Nephron (organoid): ENCODE results near the gene ZGPAT.

Source experiments
- H3K27ac Mint-ChIP-seq, 3 experiments: 2 replicates each; pipeline ENCODE4 v1.8.0; 2020; ENCODE audit warnings: mixed read lengths in 3 of 3, mild to moderate bottlenecking in 2 of 3, moderate library complexity in 1 of 3
- H3K27me3 Mint-ChIP-seq: 2 replicates; pipeline ENCODE4 v1.8.0; 2021; ENCODE audit warnings: low read depth, mild to moderate bottlenecking, moderate library complexity, mixed read lengths
- H3K36me3 Mint-ChIP-seq: 2 replicates; pipeline ENCODE4 v1.8.0; 2020; ENCODE audit warnings: low read depth, mixed read lengths
- H3K4me1 Mint-ChIP-seq: 2 replicates; pipeline ENCODE4 v1.8.0; 2020; ENCODE audit warnings: mixed read lengths
- H3K4me3 Mint-ChIP-seq, 3 experiments: 2 replicates each; pipeline ENCODE4 v1.8.0; 2020; ENCODE audit warnings: mild to moderate bottlenecking in 3 of 3, mixed read lengths in 3 of 3, moderate library complexity in 2 of 3
- H3K9me3 Mint-ChIP-seq: 2 replicates; pipeline ENCODE4 v1.8.0; 2020; ENCODE audit warnings: mixed read lengths
- TF ChIP-seq, protein P1 (sequence below), 3 experiments: fragments of 200-600 bp; sonication (generic); IDR thresholded peaks; one replicate each; pipeline ENCODE4 v1.5.0; 2021; ENCODE audit warnings: antibody characterized with exemption in 3 of 3; ENCODE audit not compliant: unreplicated experiment in 3 of 3

Gene ZGPAT

DNA sequence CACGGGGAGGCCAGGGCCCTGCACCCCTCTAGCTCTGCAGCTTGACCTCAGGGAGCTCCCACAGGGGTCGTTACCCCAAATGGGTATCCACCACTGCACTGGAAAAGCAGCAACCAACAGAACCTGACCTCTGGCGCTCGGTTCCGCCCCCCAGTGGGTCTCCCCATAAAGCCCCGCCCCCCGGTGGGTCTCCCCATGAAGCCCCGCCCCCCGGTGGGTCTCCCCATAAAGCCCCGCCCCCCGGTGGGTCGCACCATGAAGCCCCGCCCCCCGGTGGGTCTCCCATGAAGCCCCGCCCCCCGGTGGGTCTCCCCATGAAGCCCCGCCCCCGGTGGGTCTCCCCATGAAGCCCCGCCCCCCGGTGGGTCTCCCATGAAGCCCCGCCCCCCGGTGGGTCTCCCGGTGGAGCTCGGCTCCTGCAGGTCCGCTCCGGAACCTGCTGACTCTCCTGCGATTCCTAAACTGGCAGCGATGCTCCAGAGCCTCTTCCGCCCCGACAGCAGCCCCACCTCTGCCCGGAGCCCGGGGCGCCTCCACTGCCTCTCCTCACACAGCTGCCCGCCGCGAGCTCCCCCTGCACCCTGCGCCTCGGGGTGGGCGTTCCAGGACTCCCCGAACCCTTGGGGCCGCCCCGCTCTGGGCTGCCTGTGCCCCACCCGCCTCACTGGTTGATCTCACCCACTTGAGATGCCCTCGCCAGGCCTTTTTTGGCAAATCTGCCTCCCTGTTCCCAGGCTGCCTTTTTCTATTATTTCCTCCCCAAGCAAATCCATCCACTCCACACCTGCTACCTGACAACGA is 43.8 kb downstream of the ZGPAT start:
- Mint-ChIP-seq H3K36me3 (peaks cover 13% of the 10 kb centered on the region), H3K27me3 (no peaks in the 10 kb centered on the region), H3K27ac (no peak overlapping the region), H3K9me3 (no peaks in the 10 kb centered on the region), H3K4me3 (no peak overlapping the region), H3K4me1 (no peaks in the 10 kb centered on the region)
- TF ChIP-seq, protein P1, sequence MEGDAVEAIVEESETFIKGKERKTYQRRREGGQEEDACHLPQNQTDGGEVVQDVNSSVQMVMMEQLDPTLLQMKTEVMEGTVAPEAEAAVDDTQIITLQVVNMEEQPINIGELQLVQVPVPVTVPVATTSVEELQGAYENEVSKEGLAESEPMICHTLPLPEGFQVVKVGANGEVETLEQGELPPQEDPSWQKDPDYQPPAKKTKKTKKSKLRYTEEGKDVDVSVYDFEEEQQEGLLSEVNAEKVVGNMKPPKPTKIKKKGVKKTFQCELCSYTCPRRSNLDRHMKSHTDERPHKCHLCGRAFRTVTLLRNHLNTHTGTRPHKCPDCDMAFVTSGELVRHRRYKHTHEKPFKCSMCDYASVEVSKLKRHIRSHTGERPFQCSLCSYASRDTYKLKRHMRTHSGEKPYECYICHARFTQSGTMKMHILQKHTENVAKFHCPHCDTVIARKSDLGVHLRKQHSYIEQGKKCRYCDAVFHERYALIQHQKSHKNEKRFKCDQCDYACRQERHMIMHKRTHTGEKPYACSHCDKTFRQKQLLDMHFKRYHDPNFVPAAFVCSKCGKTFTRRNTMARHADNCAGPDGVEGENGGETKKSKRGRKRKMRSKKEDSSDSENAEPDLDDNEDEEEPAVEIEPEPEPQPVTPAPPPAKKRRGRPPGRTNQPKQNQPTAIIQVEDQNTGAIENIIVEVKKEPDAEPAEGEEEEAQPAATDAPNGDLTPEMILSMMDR (IDR thresholded peaks at IDR 0.05; ENCODE audit: unreplicated experiment in 3 of 3): no peak

DNA sequence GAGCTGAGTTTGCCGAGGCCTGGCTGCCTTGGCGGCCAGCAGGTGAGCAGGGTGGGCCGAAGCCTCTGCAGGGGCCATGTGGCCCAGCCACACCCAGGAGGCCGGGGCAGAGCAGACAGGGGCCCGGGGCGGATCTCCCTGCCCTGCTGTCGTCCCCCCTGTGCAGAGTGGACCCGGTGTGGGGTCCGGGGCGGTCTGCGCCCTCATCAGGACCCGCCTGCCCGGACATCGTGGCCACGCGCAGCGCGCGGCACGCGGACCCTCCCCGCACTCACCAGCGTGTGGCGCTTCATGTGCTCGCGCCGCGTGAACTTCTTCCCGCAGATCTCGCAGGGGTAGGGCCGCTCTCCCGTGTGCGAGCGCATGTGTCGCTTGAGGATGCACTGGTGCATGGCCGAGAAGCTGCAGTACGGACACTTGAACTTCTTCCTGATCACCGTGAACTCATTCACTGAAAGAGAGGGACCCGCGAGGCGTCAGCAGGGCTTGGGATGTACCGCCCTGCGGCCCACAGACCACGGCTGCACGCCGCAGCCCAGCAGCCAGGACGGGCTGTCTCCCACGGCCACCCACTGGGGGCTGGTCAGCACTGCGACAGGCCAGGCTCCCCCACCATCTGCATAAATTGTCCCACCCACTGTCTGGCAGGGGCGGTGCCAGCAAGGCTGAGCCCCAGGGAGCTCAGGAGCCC is 44.7 kb downstream of the ZGPAT start:
- no peaks in the 10 kb centered on the region for H3K4me1 Mint-ChIP-seq
- no peak overlapping the region for H3K4me3 Mint-ChIP-seq
- no peaks in the 10 kb centered on the region for H3K9me3 Mint-ChIP-seq
- peaks cover 17% of the 10 kb centered on the region for H3K36me3 Mint-ChIP-seq
- H3K27ac Mint-ChIP-seq: no peak overlapping the region
- no peaks in the 10 kb centered on the region for H3K27me3 Mint-ChIP-seq
- TF ChIP-seq, protein P1 (IDR thresholded peaks at IDR 0.05; ENCODE audit: unreplicated experiment in 3 of 3): no peak

DNA sequence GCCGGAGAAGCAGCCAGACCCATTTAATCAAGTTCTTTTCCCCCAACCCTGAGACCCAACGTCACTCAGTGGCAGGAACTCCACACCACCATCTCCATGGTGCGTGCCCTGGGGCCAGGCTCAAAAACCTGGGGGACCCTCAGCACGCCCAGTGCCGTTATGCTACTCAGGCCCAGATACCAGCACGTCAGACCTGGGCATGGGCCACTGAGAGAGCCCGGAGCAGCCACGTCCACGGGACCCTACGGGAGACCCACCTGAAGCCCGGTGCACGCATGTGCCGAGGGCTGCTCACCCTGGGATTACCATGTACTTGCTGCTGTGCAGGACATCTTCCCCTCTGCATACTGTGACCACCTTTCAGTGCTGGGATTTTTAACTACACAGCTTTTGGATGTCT is 45.5 kb downstream of the ZGPAT start:
- H3K27ac Mint-ChIP-seq: no peak overlapping the region
- H3K27me3 Mint-ChIP-seq: no peaks in the 10 kb centered on the region
- H3K9me3 Mint-ChIP-seq: no peaks in the 10 kb centered on the region
- H3K4me1 Mint-ChIP-seq: no peaks in the 10 kb centered on the region
- TF ChIP-seq, protein P1 (IDR thresholded peaks at IDR 0.05; ENCODE audit: unreplicated experiment in 3 of 3): no peak
- H3K36me3 Mint-ChIP-seq: peaks cover 20% of the 10 kb centered on the region
- H3K4me3 Mint-ChIP-seq: no peak overlapping the region

DNA sequence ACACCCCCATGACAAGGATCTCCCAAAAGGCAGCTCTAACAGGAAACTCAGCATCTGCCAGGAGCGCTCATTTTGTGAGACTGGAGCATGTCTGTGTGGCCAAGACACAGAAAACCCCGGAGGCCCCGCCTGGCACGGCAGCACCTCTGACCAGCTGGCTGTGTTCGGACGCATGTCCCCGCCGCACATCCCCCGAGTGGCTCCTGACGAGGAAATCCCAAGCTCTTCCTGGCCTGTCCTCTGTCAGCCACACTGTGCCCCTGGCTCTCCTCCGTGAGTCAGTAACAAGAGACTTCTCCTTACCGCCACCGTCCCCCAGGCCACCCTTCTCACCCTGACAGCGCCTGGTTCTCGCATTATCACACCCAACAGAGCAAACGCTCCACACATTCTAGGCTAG is 46.2 kb downstream of the ZGPAT start:
- Mint-ChIP-seq H3K4me3 (peak overlapping the region in 1 of 3 experiments; percentile 4), H3K27me3 (no peaks in the 10 kb centered on the region), H3K36me3 (peaks cover 24% of the 10 kb centered on the region), H3K27ac (no peak overlapping the region), H3K4me1 (no peaks in the 10 kb centered on the region), H3K9me3 (no peaks in the 10 kb centered on the region)
- TF ChIP-seq, protein P1 (IDR thresholded peaks at IDR 0.05; ENCODE audit: unreplicated experiment in 3 of 3): no peak

DNA sequence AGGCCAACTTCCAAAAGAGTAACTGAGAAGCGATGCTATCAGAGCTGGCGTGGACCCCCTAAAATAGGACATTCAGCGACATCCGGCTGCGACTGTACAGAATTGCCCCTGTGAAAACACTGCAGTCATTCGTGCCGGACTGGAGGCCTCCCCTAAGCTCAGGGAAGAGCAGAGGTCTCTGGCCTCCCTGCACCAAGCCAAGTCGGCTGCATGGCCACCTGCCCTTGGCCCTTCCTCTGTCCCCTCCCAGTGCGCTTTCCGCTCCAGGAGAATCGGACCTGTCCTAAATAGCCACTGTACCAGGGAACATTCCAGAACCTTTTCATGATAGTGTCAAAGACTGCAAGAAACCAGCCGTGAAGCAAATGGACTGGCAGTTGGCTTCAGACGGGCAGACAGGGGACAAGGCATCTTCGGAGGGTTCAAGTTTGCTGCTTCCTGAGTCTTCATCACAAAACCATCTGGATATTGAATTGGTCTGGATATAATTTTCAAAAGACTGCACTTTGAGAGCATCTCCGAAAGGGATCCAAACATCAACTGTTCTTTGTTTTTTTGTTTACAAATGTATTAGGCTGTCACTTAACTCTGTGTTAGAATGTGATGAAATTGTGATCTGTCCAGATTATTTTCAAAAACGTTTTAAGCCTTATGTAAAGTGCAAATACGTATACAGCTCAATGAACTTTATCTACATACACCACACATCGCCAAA is 48.3 kb downstream of the ZGPAT start:
- no peak overlapping the region for H3K27ac Mint-ChIP-seq
- H3K4me3 Mint-ChIP-seq: no peak overlapping the region
- TF ChIP-seq, protein P1 (IDR thresholded peaks at IDR 0.05; ENCODE audit: unreplicated experiment in 3 of 3): no peak
- no peaks in the 10 kb centered on the region for H3K4me1 Mint-ChIP-seq
- H3K9me3 Mint-ChIP-seq: no peaks in the 10 kb centered on the region
- H3K27me3 Mint-ChIP-seq: peaks cover 4% of the 10 kb centered on the region
- H3K36me3 Mint-ChIP-seq: peaks cover 43% of the 10 kb centered on the region
